ENCODE results near the gene AUH. TPM values are rescaled to one million over a fixed set of nuclear protein-coding genes. Genes with fewer than 3 reads are reported as not detected.

AUH gene
- total and polyA plus RNA-seq, 9 of the 15 experiments (the other 6 are each of a cell fraction or from before 2014, with no cell fraction given): 3.4 to 29.0 (median 10.1) TPM

DNA sequence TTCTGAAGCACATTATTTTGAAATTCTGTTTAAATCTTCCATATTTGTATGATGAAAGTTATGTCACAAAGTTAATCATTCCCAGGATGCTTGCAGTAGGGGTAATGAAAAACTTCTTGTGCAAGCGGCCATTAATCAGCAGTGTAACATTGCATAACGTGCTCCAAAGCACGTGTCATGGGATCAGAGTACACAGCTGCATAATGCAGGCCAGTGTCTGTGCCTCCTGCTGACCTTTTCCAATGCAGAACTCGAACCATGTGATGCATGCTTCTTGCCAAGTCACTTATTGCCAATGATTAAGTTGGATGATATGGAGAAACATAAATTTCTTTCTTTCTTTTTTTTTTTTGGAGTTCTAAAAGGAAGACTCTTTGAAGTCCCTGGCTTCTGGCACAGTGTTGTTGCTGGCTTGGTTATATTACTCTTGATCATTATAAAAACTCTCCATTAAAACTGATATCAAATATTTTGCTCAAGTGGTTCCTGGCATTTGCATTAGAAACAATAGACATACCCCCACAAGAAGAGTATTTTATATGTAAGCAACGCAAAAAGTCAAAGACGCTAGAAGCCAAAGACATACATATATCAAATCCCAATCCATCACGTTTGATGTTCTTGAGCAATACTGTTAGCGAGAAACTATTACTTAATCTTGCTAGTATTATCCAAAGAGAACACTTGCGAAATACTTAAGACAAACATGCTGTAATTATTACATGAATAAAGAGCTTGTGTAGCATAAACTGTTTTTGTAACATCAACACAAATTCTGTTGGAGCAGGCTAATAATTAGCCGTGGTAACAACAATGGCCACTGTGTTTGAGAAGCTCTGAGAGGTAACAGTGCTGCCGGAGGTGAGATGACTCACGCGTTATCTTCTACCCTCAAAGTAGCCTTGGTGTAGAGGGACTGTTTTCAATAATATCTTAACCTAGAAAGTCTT is 164.2 kb downstream of the AUH start (continued):
- TF ChIP-seq TOE1 (IDR thresholded peaks at IDR 0.05; ENCODE audit: borderline replicate concordance) (peak; percentile 70; the same call in 1 of the 2 replicates), TOE1 (CRISPR knock-in tag; IDR thresholded peaks at IDR 0.05; ENCODE audit: borderline replicate concordance, low read depth) (no peak), RCOR1 (IDR thresholded peaks at IDR 0.05; ENCODE audit: borderline replicate concordance in 1 of 2, low read depth in 2 of 2, low read length in 2 of 2) (peak in 1 of 2 experiments; percentile 26; a peak in 1 of 4 replicates), ZNF583 (CRISPR knock-in tag; IDR thresholded peaks at IDR 0.05) (no peak), GABPB2 (CRISPR knock-in tag; conservative IDR thresholded peaks at IDR 0.05) (no peak)
- TF ChIP-seq, protein P1, sequence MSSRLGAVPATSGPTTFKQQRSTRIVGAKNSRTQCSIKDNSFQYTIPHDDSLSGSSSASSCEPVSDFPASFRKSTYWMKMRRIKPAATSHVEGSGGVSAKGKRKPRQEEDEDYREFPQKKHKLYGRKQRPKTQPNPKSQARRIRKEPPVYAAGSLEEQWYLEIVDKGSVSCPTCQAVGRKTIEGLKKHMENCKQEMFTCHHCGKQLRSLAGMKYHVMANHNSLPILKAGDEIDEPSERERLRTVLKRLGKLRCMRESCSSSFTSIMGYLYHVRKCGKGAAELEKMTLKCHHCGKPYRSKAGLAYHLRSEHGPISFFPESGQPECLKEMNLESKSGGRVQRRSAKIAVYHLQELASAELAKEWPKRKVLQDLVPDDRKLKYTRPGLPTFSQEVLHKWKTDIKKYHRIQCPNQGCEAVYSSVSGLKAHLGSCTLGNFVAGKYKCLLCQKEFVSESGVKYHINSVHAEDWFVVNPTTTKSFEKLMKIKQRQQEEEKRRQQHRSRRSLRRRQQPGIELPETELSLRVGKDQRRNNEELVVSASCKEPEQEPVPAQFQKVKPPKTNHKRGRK (tag; IDR thresholded peaks at IDR 0.05): no peak
- TF ChIP-seq, protein P2, sequence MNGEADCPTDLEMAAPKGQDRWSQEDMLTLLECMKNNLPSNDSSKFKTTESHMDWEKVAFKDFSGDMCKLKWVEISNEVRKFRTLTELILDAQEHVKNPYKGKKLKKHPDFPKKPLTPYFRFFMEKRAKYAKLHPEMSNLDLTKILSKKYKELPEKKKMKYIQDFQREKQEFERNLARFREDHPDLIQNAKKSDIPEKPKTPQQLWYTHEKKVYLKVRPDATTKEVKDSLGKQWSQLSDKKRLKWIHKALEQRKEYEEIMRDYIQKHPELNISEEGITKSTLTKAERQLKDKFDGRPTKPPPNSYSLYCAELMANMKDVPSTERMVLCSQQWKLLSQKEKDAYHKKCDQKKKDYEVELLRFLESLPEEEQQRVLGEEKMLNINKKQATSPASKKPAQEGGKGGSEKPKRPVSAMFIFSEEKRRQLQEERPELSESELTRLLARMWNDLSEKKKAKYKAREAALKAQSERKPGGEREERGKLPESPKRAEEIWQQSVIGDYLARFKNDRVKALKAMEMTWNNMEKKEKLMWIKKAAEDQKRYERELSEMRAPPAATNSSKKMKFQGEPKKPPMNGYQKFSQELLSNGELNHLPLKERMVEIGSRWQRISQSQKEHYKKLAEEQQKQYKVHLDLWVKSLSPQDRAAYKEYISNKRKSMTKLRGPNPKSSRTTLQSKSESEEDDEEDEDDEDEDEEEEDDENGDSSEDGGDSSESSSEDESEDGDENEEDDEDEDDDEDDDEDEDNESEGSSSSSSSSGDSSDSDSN (IDR thresholded peaks at IDR 0.05; ENCODE audit: borderline replicate concordance in 1 of 2, low read depth in 2 of 2, low read length in 2 of 2): no peak

All from K562 (cell line).